GM19035 (cell line): Measurements from ENCODE around the gene ITPRIPL1.

Experiments
- ATAC-seq: cut with Tn5 transposase; IDR thresholded peaks from one replicate; pipeline ENCODE4 v1.9.1; 2021; ENCODE audit not compliant: unreplicated experiment

ITPRIPL1 gene

GRCh38 chr2:96353606-96354101 lies 28.5 kb downstream of the ITPRIPL1 start:
- no peak for ATAC-seq

- no peak for ATAC-seq
These were observed 29.4 kb downstream of the ITPRIPL1 start for GRCh38 chr2:96354492-96354891.

- no peak for ATAC-seq
These were observed 31.8 kb downstream of the ITPRIPL1 start for GRCh38 chr2:96356889-96357288.

GRCh38 chr2:96359310-96359709 lies 34.2 kb downstream of the ITPRIPL1 start:
- no peak for ATAC-seq

- no peak for ATAC-seq
These were observed 34.7 kb downstream of the ITPRIPL1 start for GRCh38 chr2:96359866-96360265.

- no peak for ATAC-seq
These were observed 36.6 kb downstream of the ITPRIPL1 start for GRCh38 chr2:96361751-96362150.

GRCh38 chr2:96369186-96369585 lies 44.1 kb downstream of the ITPRIPL1 start:
- ATAC-seq: no peak

GRCh38 chr2:96374211-96374951 lies 49.3 kb downstream of the ITPRIPL1 start:
- no peak for ATAC-seq
